Nephron (organoid): Measurements from ENCODE around the gene ANGPTL2.

Source experiments
- H3K27ac Mint-ChIP-seq, 3 experiments: 2 replicates each; pipeline ENCODE4 v1.8.0; 2020; ENCODE audit warnings: mixed read lengths in 3 of 3, mild to moderate bottlenecking in 2 of 3, moderate library complexity in 1 of 3
- H3K27me3 Mint-ChIP-seq: 2 replicates; pipeline ENCODE4 v1.8.0; 2021; ENCODE audit warnings: low read depth, mild to moderate bottlenecking, moderate library complexity, mixed read lengths
- H3K36me3 Mint-ChIP-seq: 2 replicates; pipeline ENCODE4 v1.8.0; 2020; ENCODE audit warnings: low read depth, mixed read lengths
- H3K4me1 Mint-ChIP-seq: 2 replicates; pipeline ENCODE4 v1.8.0; 2020; ENCODE audit warnings: mixed read lengths
- H3K4me3 Mint-ChIP-seq, 3 experiments: 2 replicates each; pipeline ENCODE4 v1.8.0; 2020; ENCODE audit warnings: mild to moderate bottlenecking in 3 of 3, mixed read lengths in 3 of 3, moderate library complexity in 2 of 3
- H3K9me3 Mint-ChIP-seq: 2 replicates; pipeline ENCODE4 v1.8.0; 2020; ENCODE audit warnings: mixed read lengths
- CTCF ChIP-seq, 3 experiments: fragments of 200-600 bp; sonication (generic); IDR thresholded peaks; one replicate each; pipeline ENCODE4 v1.5.0; 2021; ENCODE audit warnings: antibody characterized with exemption in 3 of 3; ENCODE audit not compliant: unreplicated experiment in 3 of 3

Gene ANGPTL2

GRCh38 chr9:127162864-127163365, 40.5 kb upstream of the ANGPTL2 start:
- Mint-ChIP-seq H3K36me3 (no peaks in the 10 kb centered on the region), H3K9me3 (no peaks in the 10 kb centered on the region)

GRCh38 chr9:127162046-127162863, 39.8 kb upstream of the ANGPTL2 start:
- no peak overlapping the region for H3K4me3 Mint-ChIP-seq
- H3K27ac Mint-ChIP-seq: peak overlapping the region in 1 of 3 experiments; percentile 23
- H3K36me3 Mint-ChIP-seq: no peaks in the 10 kb centered on the region
- TF ChIP-seq CTCF (IDR thresholded peaks at IDR 0.05; ENCODE audit: unreplicated experiment in 3 of 3): no peak
- peaks cover 7% of the 10 kb centered on the region for H3K4me1 Mint-ChIP-seq
- no peaks in the 10 kb centered on the region for H3K9me3 Mint-ChIP-seq
- H3K27me3 Mint-ChIP-seq: peaks cover 4% of the 10 kb centered on the region

More at GRCh38 chr9:127162864-127163365, 40.5 kb upstream of the ANGPTL2 start:
- H3K4me1 Mint-ChIP-seq: peaks cover 7% of the 10 kb centered on the region
- H3K27me3 Mint-ChIP-seq: peaks cover 4% of the 10 kb centered on the region
- TF ChIP-seq CTCF (IDR thresholded peaks at IDR 0.05; ENCODE audit: unreplicated experiment in 3 of 3): no peak
- H3K27ac Mint-ChIP-seq: no peak overlapping the region
- H3K4me3 Mint-ChIP-seq: no peak overlapping the region

GRCh38 chr9:127161081-127161624, 38.7 kb upstream of the ANGPTL2 start:
- Mint-ChIP-seq H3K36me3 (no peaks in the 10 kb centered on the region), H3K4me3 (no peak overlapping the region), H3K9me3 (no peaks in the 10 kb centered on the region), H3K4me1 (peaks cover 7% of the 10 kb centered on the region), H3K27ac (no peak overlapping the region), H3K27me3 (peaks cover 4% of the 10 kb centered on the region)
- no peak for TF ChIP-seq CTCF (IDR thresholded peaks at IDR 0.05; ENCODE audit: unreplicated experiment in 3 of 3)

- no peaks in the 10 kb centered on the region for H3K36me3 Mint-ChIP-seq
- peaks cover 4% of the 10 kb centered on the region for H3K27me3 Mint-ChIP-seq
- TF ChIP-seq CTCF (IDR thresholded peaks at IDR 0.05; ENCODE audit: unreplicated experiment in 3 of 3): no peak
Measured at GRCh38 chr9:127159949-127160610, 37.6 kb upstream of the ANGPTL2 start.

GRCh38 chr9:127159325-127159801, 36.9 kb upstream of the ANGPTL2 start:
- no peaks in the 10 kb centered on the region for H3K36me3 Mint-ChIP-seq
- peak in 1 of 3 experiments; percentile 14 for TF ChIP-seq CTCF (IDR thresholded peaks at IDR 0.05; ENCODE audit: unreplicated experiment in 3 of 3)
- H3K27ac Mint-ChIP-seq: peak overlapping the region in 1 of 3 experiments; percentile 49
- no peak overlapping the region for H3K4me3 Mint-ChIP-seq
- H3K9me3 Mint-ChIP-seq: no peaks in the 10 kb centered on the region
- H3K27me3 Mint-ChIP-seq: peaks cover 4% of the 10 kb centered on the region
- peaks cover 20% of the 10 kb centered on the region for H3K4me1 Mint-ChIP-seq

More at GRCh38 chr9:127159949-127160610, 37.6 kb upstream of the ANGPTL2 start:
- H3K4me3 Mint-ChIP-seq: no peak overlapping the region
- no peaks in the 10 kb centered on the region for H3K9me3 Mint-ChIP-seq
- H3K27ac Mint-ChIP-seq: peak overlapping the region in 1 of 3 experiments; percentile 49
- peaks cover 13% of the 10 kb centered on the region for H3K4me1 Mint-ChIP-seq
